MM.1S (cell line): ENCODE results near the gene ART5.

Source experiments
- EZH2 ChIP-seq: fragments of 300-600 bp; sonication (generic); optimal IDR thresholded peaks from 2 replicates; pipeline ENCODE3; 2017; ENCODE audit warnings: low read depth, mild to moderate bottlenecking, antibody characterized with exemption, low read length, mixed read lengths
- TF ChIP-seq, protein P1 (sequence below): fragments of 300-600 bp; sonication (generic); IDR thresholded peaks from 2 replicates; pipeline ENCODE4 v1.5.1; 2016; ENCODE audit warnings: antibody characterized with exemption, low read length, mixed read lengths

DNA sequence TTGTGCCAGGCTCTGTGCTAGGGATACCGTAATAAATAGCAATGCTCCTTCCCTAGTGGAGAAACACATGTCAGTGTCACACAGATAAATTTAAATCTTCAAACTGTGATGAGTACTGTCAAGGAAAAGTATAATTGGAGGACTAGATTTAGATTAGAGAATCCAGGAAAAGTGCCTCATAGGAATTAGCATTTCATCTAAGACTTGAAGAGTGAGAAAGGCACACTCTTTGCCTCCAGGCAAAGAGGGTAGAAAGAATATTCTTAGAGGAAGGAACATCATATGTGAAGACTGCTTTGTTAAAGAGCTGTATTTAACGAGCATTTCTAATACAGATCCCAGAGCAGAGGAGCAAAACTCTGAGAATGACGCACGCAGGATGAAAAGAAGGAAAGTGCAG lies 30.9 kb downstream of the ART5 start:
- TF ChIP-seq, protein P1, sequence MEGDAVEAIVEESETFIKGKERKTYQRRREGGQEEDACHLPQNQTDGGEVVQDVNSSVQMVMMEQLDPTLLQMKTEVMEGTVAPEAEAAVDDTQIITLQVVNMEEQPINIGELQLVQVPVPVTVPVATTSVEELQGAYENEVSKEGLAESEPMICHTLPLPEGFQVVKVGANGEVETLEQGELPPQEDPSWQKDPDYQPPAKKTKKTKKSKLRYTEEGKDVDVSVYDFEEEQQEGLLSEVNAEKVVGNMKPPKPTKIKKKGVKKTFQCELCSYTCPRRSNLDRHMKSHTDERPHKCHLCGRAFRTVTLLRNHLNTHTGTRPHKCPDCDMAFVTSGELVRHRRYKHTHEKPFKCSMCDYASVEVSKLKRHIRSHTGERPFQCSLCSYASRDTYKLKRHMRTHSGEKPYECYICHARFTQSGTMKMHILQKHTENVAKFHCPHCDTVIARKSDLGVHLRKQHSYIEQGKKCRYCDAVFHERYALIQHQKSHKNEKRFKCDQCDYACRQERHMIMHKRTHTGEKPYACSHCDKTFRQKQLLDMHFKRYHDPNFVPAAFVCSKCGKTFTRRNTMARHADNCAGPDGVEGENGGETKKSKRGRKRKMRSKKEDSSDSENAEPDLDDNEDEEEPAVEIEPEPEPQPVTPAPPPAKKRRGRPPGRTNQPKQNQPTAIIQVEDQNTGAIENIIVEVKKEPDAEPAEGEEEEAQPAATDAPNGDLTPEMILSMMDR: no peak
- no peak for TF ChIP-seq EZH2
